GM13976 (cell line): Measurements from ENCODE around the gene PLEK.

Experiments
- DNase-seq: peaks from one replicate; pipeline ENCODE4 v3.0.0; 2012; ENCODE audit warnings: low spot score
- in situ Hi-C: fragments of 300-500 bp; cut with MboI; formaldehyde crosslinking; loops from one replicate; pipeline ENCODE4 v1.12.0; 2022; ENCODE audit warnings: low sequenced_read_pairs, mixed read lengths, inconsistent platforms; ENCODE audit not compliant: unreplicated experiment
- TF ChIP-seq, protein P1 (sequence below): IDR thresholded peaks from 2 replicates; pipeline ENCODE4 v1.5.1; 2012; ENCODE audit warnings: borderline replicate concordance, mild to moderate bottlenecking; ENCODE audit not compliant: insufficient read depth; ENCODE audit errors: extremely low read depth, missing control alignments, control extremely low read depth

The PLEK gene

DNA sequence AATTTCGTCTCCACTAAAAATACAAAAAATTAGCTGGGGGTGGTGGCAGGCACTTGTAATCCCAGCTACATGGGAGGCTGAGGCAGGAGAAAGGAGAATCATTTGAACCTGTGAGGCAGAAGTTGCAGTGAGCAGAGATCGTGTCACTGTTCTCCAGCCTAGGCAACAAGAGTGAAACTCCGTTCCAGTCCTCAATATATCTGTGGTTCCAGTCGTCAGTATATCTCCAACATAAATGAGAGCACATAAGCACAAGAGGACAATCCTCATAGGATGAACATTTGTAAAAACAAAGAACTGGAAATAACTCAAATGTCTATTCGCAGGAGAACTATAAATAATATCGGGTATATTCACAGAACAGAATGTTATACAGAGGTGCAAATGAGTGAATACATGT is 13.1 kb upstream of the PLEK start:
- in situ Hi-C loops = no loop called here
- no peak for DNase-seq
- TF ChIP-seq, protein P1, sequence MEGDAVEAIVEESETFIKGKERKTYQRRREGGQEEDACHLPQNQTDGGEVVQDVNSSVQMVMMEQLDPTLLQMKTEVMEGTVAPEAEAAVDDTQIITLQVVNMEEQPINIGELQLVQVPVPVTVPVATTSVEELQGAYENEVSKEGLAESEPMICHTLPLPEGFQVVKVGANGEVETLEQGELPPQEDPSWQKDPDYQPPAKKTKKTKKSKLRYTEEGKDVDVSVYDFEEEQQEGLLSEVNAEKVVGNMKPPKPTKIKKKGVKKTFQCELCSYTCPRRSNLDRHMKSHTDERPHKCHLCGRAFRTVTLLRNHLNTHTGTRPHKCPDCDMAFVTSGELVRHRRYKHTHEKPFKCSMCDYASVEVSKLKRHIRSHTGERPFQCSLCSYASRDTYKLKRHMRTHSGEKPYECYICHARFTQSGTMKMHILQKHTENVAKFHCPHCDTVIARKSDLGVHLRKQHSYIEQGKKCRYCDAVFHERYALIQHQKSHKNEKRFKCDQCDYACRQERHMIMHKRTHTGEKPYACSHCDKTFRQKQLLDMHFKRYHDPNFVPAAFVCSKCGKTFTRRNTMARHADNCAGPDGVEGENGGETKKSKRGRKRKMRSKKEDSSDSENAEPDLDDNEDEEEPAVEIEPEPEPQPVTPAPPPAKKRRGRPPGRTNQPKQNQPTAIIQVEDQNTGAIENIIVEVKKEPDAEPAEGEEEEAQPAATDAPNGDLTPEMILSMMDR = no peak

DNA sequence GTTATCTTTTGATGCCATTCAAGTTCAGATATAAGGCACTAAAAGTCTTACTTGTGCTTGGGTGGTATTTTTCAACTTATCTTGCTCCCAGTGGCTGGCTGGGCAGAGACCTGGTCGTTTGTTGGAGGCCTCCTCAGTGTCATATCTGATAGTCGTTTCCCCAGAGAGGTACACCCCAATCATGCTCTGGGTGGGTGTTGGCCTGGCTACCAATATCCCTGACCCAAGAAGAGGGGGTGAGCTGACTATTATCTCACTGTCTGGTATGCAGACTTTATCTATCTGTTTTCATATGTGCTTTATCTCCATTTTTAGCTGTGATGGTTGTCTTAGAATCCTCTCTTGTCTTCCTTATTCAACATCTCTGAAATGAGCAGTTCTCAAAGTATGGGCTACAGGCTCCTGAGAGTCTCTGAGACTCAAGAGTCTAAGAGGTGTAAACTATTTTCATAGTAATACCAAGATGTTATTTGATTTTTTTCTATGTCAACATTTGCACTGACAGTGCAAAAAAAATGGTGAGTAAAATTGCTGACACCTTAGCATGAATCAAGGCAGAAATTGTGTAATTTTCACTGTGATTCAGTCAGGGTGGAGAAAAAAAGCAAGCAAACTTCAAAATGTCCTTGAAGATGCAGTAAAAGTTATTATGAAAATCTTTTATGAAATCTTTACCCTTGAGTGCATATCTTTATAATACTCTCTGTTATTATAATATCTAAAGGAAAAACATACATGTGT is 12.3 kb upstream of the PLEK start:
- TF ChIP-seq, protein P1 = no peak
- in situ Hi-C loops = no loop called here
- no peak for DNase-seq

DNA sequence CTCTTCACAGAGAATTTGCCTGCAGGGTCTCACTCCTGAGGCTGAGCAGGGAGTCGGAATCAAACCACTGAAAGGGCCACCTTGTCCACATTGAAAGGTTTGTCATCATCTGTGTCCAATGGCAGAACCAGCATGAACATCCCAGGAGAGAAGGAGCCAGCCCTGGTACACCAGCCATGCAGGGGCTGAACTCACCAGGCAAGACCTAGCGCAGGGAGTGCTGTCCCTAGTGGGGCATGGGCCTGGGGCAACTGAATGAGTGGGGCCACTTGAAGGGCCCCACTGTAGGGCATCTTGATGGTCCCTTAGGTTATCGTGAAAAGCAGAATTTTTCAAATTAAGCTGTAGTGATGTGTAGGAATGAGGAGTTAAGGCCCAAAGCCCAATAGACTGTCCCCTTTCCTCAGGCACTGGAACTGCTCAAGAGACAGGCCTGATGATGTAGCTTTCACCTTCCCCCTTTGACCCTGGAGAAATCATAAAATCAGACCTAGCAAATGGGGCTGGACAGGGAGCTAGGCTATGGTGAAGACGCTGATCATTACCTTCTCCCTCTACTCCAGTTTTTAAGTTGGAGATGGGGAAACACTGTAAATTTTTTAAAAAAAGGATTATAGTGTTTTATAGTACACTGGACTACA is 8.4 kb upstream of the PLEK start:
- TF ChIP-seq, protein P1 = no peak
- in situ Hi-C loops = no loop called here
- no peak for DNase-seq

DNA sequence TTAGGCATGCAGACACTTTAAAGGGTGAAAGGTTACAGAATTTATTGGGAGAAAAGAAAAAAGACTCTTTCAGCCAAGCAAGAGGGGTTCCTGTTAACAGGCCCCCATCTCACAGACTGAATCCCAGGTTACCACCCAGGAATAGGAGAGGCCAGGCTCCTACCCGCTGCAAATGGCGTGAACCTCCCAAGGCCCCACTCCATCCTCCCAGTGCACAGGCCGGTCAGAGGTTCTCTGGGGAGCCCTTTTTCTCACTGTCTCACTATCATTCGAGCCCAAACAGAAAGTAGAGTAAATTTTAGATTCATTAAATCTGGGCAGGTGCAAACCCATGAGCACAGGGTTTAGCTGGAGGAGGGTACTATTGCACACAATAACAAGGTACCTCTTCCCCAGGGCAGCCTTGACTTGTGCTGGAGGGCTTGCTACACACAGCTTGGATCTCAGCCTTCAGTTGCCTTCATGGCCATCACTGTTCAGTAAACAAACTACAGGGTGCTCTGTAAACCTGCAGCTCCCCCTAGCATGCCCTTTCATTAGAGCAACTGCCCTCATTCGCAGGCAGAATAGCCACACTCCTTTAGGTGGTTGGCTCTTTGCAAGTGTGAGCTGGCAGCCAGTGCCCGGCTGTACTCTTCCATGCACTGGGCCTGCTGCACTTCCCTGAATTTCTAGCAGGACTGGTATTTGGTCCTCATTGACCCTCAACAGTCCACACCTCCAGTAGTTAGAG is 7.3 kb upstream of the PLEK start:
- in situ Hi-C loops = no loop called here
- DNase-seq = peak; percentile 55
- TF ChIP-seq, protein P1 = peak; percentile 65

DNA sequence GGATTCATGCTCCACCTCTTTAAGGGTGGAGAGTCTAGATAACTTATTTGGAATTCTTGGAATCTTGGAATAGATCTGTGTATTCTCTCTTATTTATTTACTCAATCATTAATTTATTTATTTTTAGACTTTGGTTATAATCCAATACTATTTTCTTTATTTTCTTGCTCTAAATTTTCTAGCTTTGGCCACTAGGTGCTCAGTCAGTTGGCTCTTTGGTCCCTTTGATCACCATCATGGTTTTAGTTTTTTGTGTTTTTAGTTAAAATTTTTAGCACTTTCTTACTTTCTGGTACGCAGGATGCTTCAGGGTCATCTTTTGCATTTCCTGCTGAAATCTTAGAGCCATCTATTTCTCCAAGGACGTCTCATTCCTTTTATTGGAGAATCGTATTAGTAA is 5.2 kb upstream of the PLEK start:
- in situ Hi-C loops = loop anchor here (10.0 kb wide), 1 partner anchor 75 kb away; no protein-coding TSS in a partner anchor
- TF ChIP-seq, protein P1 = no peak
- DNase-seq = no peak

DNA sequence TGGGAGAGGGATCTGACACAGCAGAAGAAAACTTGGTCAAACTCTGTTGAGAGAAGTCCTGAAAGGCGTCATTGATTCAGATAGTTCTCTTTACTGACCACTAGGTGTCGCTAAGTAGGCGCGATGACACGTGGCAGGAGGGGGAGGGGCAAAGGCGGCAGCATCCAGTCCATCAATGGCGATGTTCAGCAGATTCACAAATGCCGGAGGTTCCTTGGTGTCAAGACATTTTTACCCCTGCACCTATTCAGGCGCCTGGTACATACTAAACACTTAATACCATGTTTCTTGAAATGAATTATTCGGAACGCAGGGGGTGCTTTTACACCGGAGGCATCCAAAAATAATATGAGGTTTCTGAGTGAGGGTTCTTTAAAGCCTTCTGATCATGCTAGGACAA is 3.0 kb upstream of the PLEK start:
- TF ChIP-seq, protein P1 = peak; percentile 79
- peak; percentile 64 for DNase-seq
- in situ Hi-C loops = loop anchor here (10.0 kb wide), 1 partner anchor 73 kb away; no protein-coding TSS in a partner anchor
